Pancreas (tissue), 10 donors: Measurements from ENCODE around the gene PMM1. TPM values are rescaled to one million over a fixed set of nuclear protein-coding genes. Genes with fewer than 3 reads are reported as not detected.

Experiments used
- ATAC-seq, 4 donors: fragments of 200-7000 bp; cut with Tn5 transposase; one replicate each; pipeline versions ENCODE4 v1.8.0 to v1.9.1; 2020; ENCODE audit warnings: mild to moderate bottlenecking in 4 of 4, moderate library complexity in 4 of 4
- DNase-seq, 6 donors: peaks; one replicate each; pipeline ENCODE4 v3.0.0-alpha.2; 2020
- FAIRE-seq: peaks from 2 replicates; lab custom pipeline; 2012; peaks lifted over from hg19 to GRCh38; lab: Jason Lieb, UNC
- H3K27ac ChIP-seq, 4 donors: fragments of 200-600 bp; sonication (generic); 1 replicate in 3 of 4; 2 replicates in 1 of 4; pipeline versions ENCODE4 v1.5.0 to v1.8.0; 2020
- H3K27me3 ChIP-seq, 4 donors: fragments of 200-600 bp; one replicate each; pipeline ENCODE4 v1.8.0; 2021
- H3K36me3 ChIP-seq, 3 donors: fragments of 200-600 bp; sonication (generic) in 1 of 3; one replicate each; pipeline versions ENCODE4 v1.5.0 to v1.8.0; 2020 to 2021
- H3K4me1 ChIP-seq, 3 donors: fragments of 200-600 bp; one replicate each; pipeline ENCODE4 v1.8.0; 2021
- H3K4me3 ChIP-seq, 4 donors: fragments of 200-600 bp; sonication (generic) in 2 of 4; one replicate each; pipeline versions ENCODE4 v1.5.0 to v1.8.0; 2020 to 2021
- H3K9me3 ChIP-seq, 4 donors: fragments of 200-600 bp; one replicate each; pipeline ENCODE4 v1.8.0; 2021
- CTCF ChIP-seq, 4 donors: fragments of 200-600 bp; sonication (generic) in 3 of 4; IDR thresholded peaks; one replicate each; pipeline versions ENCODE4 v1.5.0 to v1.8.0; 2021; ENCODE audit warnings: antibody characterized with exemption in 4 of 4
- WGBS, 2 donors: extraction: QIAGEN DNeasy Blood & Tissue Kit; methylation state at CpG; one replicate each; pipeline ENCODE4 v1.1.7; 2013; 5-methylcytosine and 5-hydroxymethylcytosine counted together
- intact Hi-C, 3 donors: fragments of 100-400 bp; cut with DNase I; formaldehyde crosslinking; loops; one replicate each; pipeline versions ENCODE4 v1.11.1 to v1.14.2; 2022
- polyA plus RNA-seq, 2 donors: library from polyadenylated mRNA; stranded (reverse); fragments of 200-250 nt; gene quantifications; one replicate each; pipeline ENCODE4 v1.2.3, GENCODE V29; 2013
- total RNA-seq, 6 donors: library from RNA; stranded (reverse); fragmentation: NEBNext Ultra II Directional in 4 of 6; extraction: Animal tissue kit (Norgen Biotek cat#: 25700) in 4 of 6; gene quantifications; one replicate each; pipeline versions ENCODE4 v1.2.1 to v1.2.4, GENCODE V29; 2021 to 2023
- donor health status: healthy with polysubstance abuse.
- donor health status: DM: no; HTN: no; CAD: no; lungs with moderate emphysema.
- donor health status: DM: no; HTN: no; CAD: no.
- donor health status: control.
- donor health status: control.
- donor health status: Bipolar disorder and iron deficiency.
- donor health status: DM: yes; HTN: yes; CAD: no.
- donor health status: DM: no; HTN: no; CAD: no.
- donor health status: DM: no; HTN: no; CAD: no.
- donor health status: DM: yes; HTN: yes; CAD: no.

Gene PMM1
- total and polyA plus RNA-seq, 8 donors: 10.3 to 69.2 (median 23.0) TPM

- DNase-seq: no peak
These were observed 35.9 kb upstream of the PMM1 start for GRCh38 chr22:41625577-41625976.

DNA sequence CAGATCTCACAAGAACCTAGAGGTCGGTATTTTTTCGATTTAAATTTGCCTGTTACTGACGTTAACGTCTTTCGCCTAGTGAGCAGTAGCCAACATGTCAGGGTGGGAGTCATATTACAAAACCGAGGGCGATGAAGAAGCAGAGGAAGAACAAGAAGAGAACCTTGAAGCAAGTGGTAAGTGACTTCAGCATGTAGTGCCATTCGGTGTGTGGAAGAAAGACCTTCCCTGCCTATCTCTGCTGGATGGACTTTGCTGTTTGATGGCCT, 32.2 kb upstream of the PMM1 start:
- Histone ChIP-seq H3K36me3 (peaks cover 0 to 18% (median 11%) of the 10 kb centered on the region in 3 donors), H3K4me3 (peak overlapping the region; percentile 46 to 95 (median 80)), H3K4me1 (peaks cover 18 to 27% (median 25%) of the 10 kb centered on the region in 3 donors), H3K27me3 (no peaks in the 10 kb centered on the region), H3K27ac (peak overlapping the region; percentile 79 to 96 (median 90)), H3K9me3 (no peaks in the 10 kb centered on the region)
- intact Hi-C loops: no loop called here
- no peak for FAIRE-seq
- DNase-seq: no peak
- ATAC-seq: no peak
- 1 to 4% methylated on average over 8 of the region's 8 CpGs for WGBS, 2 donors
- no peak for TF ChIP-seq CTCF (IDR thresholded peaks at IDR 0.05)

More at GRCh38 chr22:41625577-41625976, 35.9 kb upstream of the PMM1 start:
- Histone ChIP-seq H3K4me3 (no peak overlapping the region), H3K4me1 (peaks cover 6 to 8% (median 7%) of the 10 kb centered on the region in 3 donors), H3K36me3 (peaks cover 0 to 42% (median 11%) of the 10 kb centered on the region in 3 donors), H3K27ac (no peak overlapping the region), H3K9me3 (no peaks in the 10 kb centered on the region), H3K27me3 (no peaks in the 10 kb centered on the region)
- FAIRE-seq (no peak), ATAC-seq (no peak)
- intact Hi-C loops: no loop called here
- TF ChIP-seq CTCF (IDR thresholded peaks at IDR 0.05): no peak
- WGBS, 2 donors: 95 to 98% methylated on average over 7 of the region's 7 CpGs

DNA sequence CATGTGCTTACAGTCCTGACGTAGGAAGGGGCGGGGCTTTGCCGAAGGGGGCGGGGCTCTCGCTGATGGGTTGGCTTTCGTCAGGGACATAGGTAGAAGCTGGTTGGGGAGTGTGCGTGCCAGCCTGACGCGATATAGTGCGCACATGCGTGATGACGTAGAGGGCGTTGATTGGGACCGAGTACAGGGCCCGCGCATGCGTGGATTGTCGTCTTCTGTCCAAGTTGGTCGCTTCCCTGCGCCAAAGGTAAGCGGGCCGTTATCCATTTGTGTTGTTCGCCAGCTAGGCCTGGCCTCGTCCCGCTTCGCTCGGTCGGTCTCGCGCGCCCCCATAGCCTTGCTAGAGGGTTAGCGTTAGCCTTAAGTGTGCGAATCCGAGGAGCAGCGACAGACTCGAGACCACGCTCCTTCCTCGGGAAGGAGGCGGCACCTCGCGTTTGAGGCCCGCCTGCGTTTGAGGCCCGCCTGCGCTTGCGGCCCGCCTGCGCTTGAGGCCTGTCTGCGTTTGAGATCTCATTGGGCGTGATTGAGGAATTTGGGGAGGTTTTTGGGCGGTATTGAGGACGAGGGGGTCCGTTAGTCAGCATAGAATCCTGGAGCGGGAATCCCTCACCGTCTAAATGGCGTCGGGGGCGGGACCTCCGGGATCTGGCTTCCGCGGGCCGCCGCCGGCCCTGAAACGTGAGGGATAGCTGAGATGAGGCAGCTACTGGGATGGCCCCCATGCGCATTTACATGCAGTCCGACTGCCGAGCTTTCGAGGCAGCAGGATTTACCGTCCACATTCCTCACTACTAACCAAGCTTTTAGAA, 31.7 kb upstream of the PMM1 start, which contains the start of gene XRCC6:
XRCC6 (plus strand) TSS at position 197 of the 812 bp plus-strand sequence. CDS start 710 bp downstream, outside the sequence.
- FAIRE-seq (peak; percentile 83), DNase-seq (peak; percentile 99 to 100 (median 100)), ATAC-seq (peak; percentile 92 to 97 (median 94))
- TF ChIP-seq CTCF (IDR thresholded peaks at IDR 0.05): no peak
- 0 to 1% methylated on average over 59 to 70 of the region's 70 CpGs for WGBS, 2 donors
- intact Hi-C loops: no loop called here
- Histone ChIP-seq H3K4me3 (peak within 1 kb of the TSS; percentile 46 to 95 (median 80)), H3K27ac (peak within 1 kb of the TSS; percentile 79 to 96 (median 90)), H3K9me3 (no peaks in the 10 kb centered on the region), H3K27me3 (no peaks in the 10 kb centered on the region), H3K4me1 (peaks cover 18 to 27% (median 25%) of the 10 kb centered on the region in 3 donors), H3K36me3 (peaks cover 0 to 16% (median 11%) of the 10 kb centered on the region in 3 donors)

- no peaks in the 10 kb centered on the region for H3K27me3 ChIP-seq
- intact Hi-C loops: no loop called here
- H3K4me3 ChIP-seq: peak within 1 kb of the TSS; percentile 46 to 95 (median 80)
- ATAC-seq (peak; percentile 33 to 40 (median 38)), DNase-seq (no peak), FAIRE-seq (no peak)
- WGBS, 2 donors: 0 to 2% methylated on average over 32 to 40 of the region's 40 CpGs
- peaks cover 18 to 27% (median 25%) of the 10 kb centered on the region in 3 donors for H3K4me1 ChIP-seq
- no peaks in the 10 kb centered on the region for H3K9me3 ChIP-seq
- H3K36me3 ChIP-seq: peaks cover 0 to 12% (median 8%) of the 10 kb centered on the region in 3 donors
- TF ChIP-seq CTCF (IDR thresholded peaks at IDR 0.05): no peak
- H3K27ac ChIP-seq: peak within 1 kb of the TSS; percentile 79 to 96 (median 90)
These were observed 31.0 kb upstream of the PMM1 start, which contains the start of gene DESI1 for GRCh38 chr22:41620589-41621098. Gene DESI1 (minus strand): TSS chr22:41621043. CDS start chr22:41620839, 204 bp downstream.
